HepG2 (cell line): ENCODE results near the gene SARNP. TPM values are rescaled to one million over a fixed set of nuclear protein-coding genes. Genes with fewer than 3 reads are reported as not detected.
A peak's percentile ranks its signal among the peaks of the same experiment; 100 is the strongest.

Experiments used
- CHD4 ChIP-seq: fragments of 200-600 bp; sonication (generic); IDR thresholded peaks from 2 replicates; pipeline ENCODE4 v1.7.0; 2017; ENCODE audit warnings: mild to moderate bottlenecking, low read length, borderline replicate concordance
- DR1 ChIP-seq: sonication (generic); formaldehyde crosslinking; IDR thresholded peaks from 2 replicates; pipeline ENCODE4 v1.8.0; 2021; ENCODE audit warnings: mild to moderate bottlenecking, missing genetic modification reagents, inconsistent platforms
- FOXK1 ChIP-seq: sonication (generic); formaldehyde crosslinking; IDR thresholded peaks from 2 replicates; pipeline ENCODE4 v1.4.0; 2020; ENCODE audit warnings: low read depth, missing genetic modification reagents, borderline replicate concordance
- HCFC1 ChIP-seq: fragments of 150-350 bp; IDR thresholded peaks from 2 replicates; pipeline ENCODE4 v1.6.1; 2014; ENCODE audit warnings: low read depth, low read length
- HMGXB3 ChIP-seq: sonication (generic); formaldehyde crosslinking; IDR thresholded peaks from 2 replicates; pipeline ENCODE4 v1.4.0; 2020; ENCODE audit warnings: missing genetic modification reagents, borderline replicate concordance
- KDM5A ChIP-seq: fragments of 200-600 bp; sonication (generic); IDR thresholded peaks from 2 replicates; pipeline ENCODE4 v1.7.0; 2018; ENCODE audit warnings: antibody characterized with exemption, mild to moderate bottlenecking, low read length, borderline replicate concordance
- KLF16 ChIP-seq, 2 experiments: sonication (generic) in 1 of 2; formaldehyde crosslinking in 1 of 2; IDR thresholded peaks; 2 replicates each; pipeline versions ENCODE4 v1.6.1 to v1.8.0; 2016 to 2023; ENCODE audit warnings: missing genetic modification reagents in 2 of 2, missing compliant biosample characterization in 1 of 2
- KMT2B ChIP-seq: IDR thresholded peaks from 2 replicates; pipeline ENCODE4 v1.6.1; 2016; ENCODE audit warnings: missing genetic modification reagents, missing compliant biosample characterization
- MAZ ChIP-seq, 2 experiments: sonication (generic) in 1 of 2; formaldehyde crosslinking in 1 of 2; IDR thresholded peaks; 2 replicates each; pipeline versions ENCODE4 v1.5.0 to v1.6.1; 2012 to 2020; ENCODE audit warnings: low read depth in 2 of 2, mild to moderate bottlenecking in 2 of 2, borderline replicate concordance in 1 of 2, improper control_type of control experiment in 1 of 2, low read length in 1 of 2, missing genetic modification reagents in 1 of 2, moderate library complexity in 1 of 2
- MIXL1 ChIP-seq: IDR thresholded peaks from 2 replicates; pipeline ENCODE4 v1.6.1; 2016
- MXD3 ChIP-seq: IDR thresholded peaks from 2 replicates; pipeline ENCODE4 v1.6.1; 2016; ENCODE audit warnings: mild to moderate bottlenecking, missing biosample characterization, missing genetic modification reagents
- NFKB2 ChIP-seq: sonication (generic); formaldehyde crosslinking; IDR thresholded peaks from 2 replicates; pipeline ENCODE4 v1.4.0; 2020; ENCODE audit warnings: missing genetic modification reagents, borderline replicate concordance
- NFYB ChIP-seq: sonication (generic); formaldehyde crosslinking; IDR thresholded peaks from 2 replicates; pipeline ENCODE4 v1.4.0; 2020; ENCODE audit warnings: missing genetic modification reagents
- PHF20 ChIP-seq: sonication (generic); formaldehyde crosslinking; IDR thresholded peaks from 2 replicates; pipeline ENCODE4 v1.5.0; 2020; ENCODE audit warnings: mild to moderate bottlenecking, missing genetic modification reagents
- POLR2A ChIP-seq, 2 experiments: IDR thresholded peaks; 2 replicates each; pipeline ENCODE4 v1.6.1; 2011; ENCODE audit warnings: low read depth in 2 of 2, low read length in 2 of 2, mild to moderate bottlenecking in 1 of 2, moderate library complexity in 1 of 2; ENCODE audit not compliant: insufficient read depth in 1 of 2
- RELA ChIP-seq: sonication (generic); formaldehyde crosslinking; IDR thresholded peaks from 2 replicates; pipeline ENCODE4 v1.4.0; 2020; ENCODE audit warnings: missing genetic modification reagents
- RXRA ChIP-seq: sonication (generic); formaldehyde crosslinking; IDR thresholded peaks from 2 replicates; pipeline ENCODE4 v1.5.1; 2020; ENCODE audit warnings: missing genetic modification reagents
- TOPORS ChIP-seq: sonication (generic); formaldehyde crosslinking; IDR thresholded peaks from 2 replicates; pipeline ENCODE4 v1.8.0; 2023; ENCODE audit warnings: mild to moderate bottlenecking, missing genetic modification reagents
- ZFP82 ChIP-seq: sonication (generic); formaldehyde crosslinking; IDR thresholded peaks from 2 replicates; pipeline ENCODE4 v1.5.1; 2020; ENCODE audit warnings: mild to moderate bottlenecking, missing genetic modification reagents, borderline replicate concordance
- ZFYVE20 ChIP-seq: sonication (generic); formaldehyde crosslinking; IDR thresholded peaks from 2 replicates; pipeline ENCODE4 v1.8.0; 2023; ENCODE audit warnings: low read depth, mild to moderate bottlenecking, moderate library complexity, missing genetic modification reagents, borderline replicate concordance
- ZNF335 ChIP-seq: sonication (generic); formaldehyde crosslinking; IDR thresholded peaks from 2 replicates; pipeline ENCODE4 v1.4.0; 2020; ENCODE audit warnings: missing genetic modification reagents
- ZNF431 ChIP-seq: sonication (generic); formaldehyde crosslinking; IDR thresholded peaks from 2 replicates; pipeline ENCODE4 v1.9.0; 2022; ENCODE audit warnings: missing genetic modification reagents, low read depth, mild to moderate bottlenecking, borderline replicate concordance
- ZNF496 ChIP-seq: sonication (generic); formaldehyde crosslinking; IDR thresholded peaks from 2 replicates; pipeline ENCODE4 v1.8.1; 2023; ENCODE audit warnings: mild to moderate bottlenecking, moderate library complexity, missing genetic modification reagents; ENCODE audit not compliant: insufficient replicate concordance
- polyA plus RNA-seq, 8 experiments: library from polyadenylated mRNA; depleted of rRNA in 3 of 8; stranded (reverse) in 7 of 8; unstranded in 1 of 8; fragments of >200 nt; fragmentation: Illumina TruSeq in 4 of 8; extraction: Trizol in 4 of 8; gene quantifications; 2 replicates each; pipeline versions ENCODE4 v1.2.1 to v1.2.3, GENCODE V29; 2011 to 2016; ENCODE audit warnings: low read depth in 4 of 8, missing spikeins in 1 of 8, mixed read lengths in 1 of 8; ENCODE audit not compliant: insufficient read depth in 1 of 8
- total RNA-seq, 5 experiments: library from RNA; depleted of rRNA; stranded (reverse); fragments of >200 nt; fragmentation: Illumina TruSeq; extraction: Trizol; gene quantifications; 2 replicates each; pipeline ENCODE4 v1.2.3, GENCODE V29; 2016; ENCODE audit warnings: low read depth in 1 of 5
- TF ChIP-seq, protein P1 (sequence below): sonication (generic); formaldehyde crosslinking; IDR thresholded peaks from 2 replicates; pipeline ENCODE4 v1.4.0; 2020; ENCODE audit warnings: missing genetic modification reagents, borderline replicate concordance

The SARNP gene
- total and polyA plus RNA-seq, 2 of the 13 experiments (the other 11 are each of a cell fraction or from before 2014, with no cell fraction given) = 59.0 to 95.4 TPM

DNA sequence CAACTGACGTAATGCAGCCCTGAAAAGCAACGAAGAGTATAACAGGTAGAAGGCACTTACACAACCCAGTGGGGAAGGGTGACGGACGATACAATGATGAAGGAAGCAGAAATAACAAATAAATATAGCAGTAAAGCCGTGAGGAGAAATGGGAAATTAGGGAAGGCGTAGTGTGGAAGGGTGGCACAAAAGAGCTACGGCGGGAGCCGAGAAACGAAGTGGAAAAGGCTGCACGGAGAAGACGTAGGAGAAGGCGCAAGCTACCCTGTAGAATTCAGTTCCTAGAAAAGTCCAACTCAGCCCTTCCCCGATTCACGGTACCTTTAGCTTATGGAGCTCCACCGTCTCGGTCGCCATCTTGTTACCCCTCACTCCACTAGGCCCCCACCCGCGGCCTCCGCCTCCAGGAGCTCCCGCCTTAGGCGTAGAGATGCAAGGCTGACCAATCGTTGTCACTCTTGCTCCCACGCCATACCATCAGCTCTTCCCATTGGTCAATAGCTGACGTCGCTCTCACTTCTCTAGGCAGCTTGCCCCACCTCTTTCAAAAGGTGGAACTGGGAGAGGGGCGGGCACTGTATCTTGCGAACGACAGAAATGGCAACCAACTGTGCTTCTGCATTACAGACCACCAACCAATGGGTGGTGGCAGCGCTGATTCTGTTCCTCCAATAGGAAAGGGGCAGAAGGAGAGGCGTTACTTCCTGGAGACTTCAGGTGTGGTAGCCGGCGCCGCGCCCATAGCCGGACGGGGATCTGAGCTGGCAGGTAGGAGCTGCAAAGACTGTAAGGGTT is at the start of gene SARNP, which contains the start of gene ORMDL2 (continued):
- TF ChIP-seq HMGXB3 (CRISPR knock-in tag) (peak; percentile 100), DR1 (CRISPR knock-in tag) (peak; percentile 75), KMT2B (CRISPR knock-in tag) (peak; percentile 79), NFKB2 (CRISPR knock-in tag) (no peak), ZFP82 (CRISPR knock-in tag) (peak; percentile 77; the same call in 1 of the 2 replicates), KLF16 (CRISPR knock-in tag; IDR thresholded peaks at IDR 0.05) (peak in 1 of 2 experiments; percentile 69; a peak in 1 of 4 replicates), ZNF431 (CRISPR knock-in tag) (0 out of 2 replicates have a peak, but pooled peaks have one; percentile 57), RXRA (peak; percentile 43; the same call in 1 of the 2 replicates), CHD4 (no peak), MAZ (IDR thresholded peaks at IDR 0.05; ENCODE audit: borderline replicate concordance, low read depth, low read length) (peak; percentile 99), MAZ (CRISPR knock-in tag; IDR thresholded peaks at IDR 0.05; ENCODE audit: low read depth) (peak; percentile 76; the same call in 1 of the 2 replicates), RELA (CRISPR knock-in tag) (0 out of 2 replicates have a peak, but pooled peaks have one; percentile 46), POLR2A (IDR thresholded peaks at IDR 0.05; ENCODE audit: insufficient read depth in 1 of 2, low read depth in 2 of 2, low read length in 2 of 2) (peak; percentile 70 to 88), MXD3 (CRISPR knock-in tag) (no peak), MIXL1 (CRISPR knock-in tag) (peak; percentile 5; the same call in 1 of the 2 replicates), ZNF335 (CRISPR knock-in tag) (peak; percentile 66; the same call in 1 of the 2 replicates), ZFYVE20 (CRISPR knock-in tag) (no peak), PHF20 (CRISPR knock-in tag) (peak; percentile 82), FOXK1 (peak; percentile 40; the same call in 1 of the 2 replicates), HCFC1 (peak; percentile 39; the same call in 1 of the 2 replicates), ZNF496 (CRISPR knock-in tag) (no peak), TOPORS (CRISPR knock-in tag) (peak; percentile 8; the same call in 1 of the 2 replicates), KDM5A (peak; percentile 76; the same call in 1 of the 2 replicates), NFYB (CRISPR knock-in tag) (peak; percentile 98)
- TF ChIP-seq, protein P1, sequence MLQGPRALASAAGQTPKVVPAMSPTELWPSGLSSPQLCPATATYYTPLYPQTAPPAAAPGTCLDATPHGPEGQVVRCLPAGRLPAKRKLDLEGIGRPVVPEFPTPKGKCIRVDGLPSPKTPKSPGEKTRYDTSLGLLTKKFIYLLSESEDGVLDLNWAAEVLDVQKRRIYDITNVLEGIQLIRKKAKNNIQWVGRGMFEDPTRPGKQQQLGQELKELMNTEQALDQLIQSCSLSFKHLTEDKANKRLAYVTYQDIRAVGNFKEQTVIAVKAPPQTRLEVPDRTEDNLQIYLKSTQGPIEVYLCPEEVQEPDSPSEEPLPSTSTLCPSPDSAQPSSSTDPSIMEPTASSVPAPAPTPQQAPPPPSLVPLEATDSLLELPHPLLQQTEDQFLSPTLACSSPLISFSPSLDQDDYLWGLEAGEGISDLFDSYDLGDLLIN (CRISPR knock-in tag) = peak; percentile 23; the same call in 1 of the 2 replicates
